ENCODE results near the gene CDKN2AIP.

- TF ChIP-seq, protein P1, sequence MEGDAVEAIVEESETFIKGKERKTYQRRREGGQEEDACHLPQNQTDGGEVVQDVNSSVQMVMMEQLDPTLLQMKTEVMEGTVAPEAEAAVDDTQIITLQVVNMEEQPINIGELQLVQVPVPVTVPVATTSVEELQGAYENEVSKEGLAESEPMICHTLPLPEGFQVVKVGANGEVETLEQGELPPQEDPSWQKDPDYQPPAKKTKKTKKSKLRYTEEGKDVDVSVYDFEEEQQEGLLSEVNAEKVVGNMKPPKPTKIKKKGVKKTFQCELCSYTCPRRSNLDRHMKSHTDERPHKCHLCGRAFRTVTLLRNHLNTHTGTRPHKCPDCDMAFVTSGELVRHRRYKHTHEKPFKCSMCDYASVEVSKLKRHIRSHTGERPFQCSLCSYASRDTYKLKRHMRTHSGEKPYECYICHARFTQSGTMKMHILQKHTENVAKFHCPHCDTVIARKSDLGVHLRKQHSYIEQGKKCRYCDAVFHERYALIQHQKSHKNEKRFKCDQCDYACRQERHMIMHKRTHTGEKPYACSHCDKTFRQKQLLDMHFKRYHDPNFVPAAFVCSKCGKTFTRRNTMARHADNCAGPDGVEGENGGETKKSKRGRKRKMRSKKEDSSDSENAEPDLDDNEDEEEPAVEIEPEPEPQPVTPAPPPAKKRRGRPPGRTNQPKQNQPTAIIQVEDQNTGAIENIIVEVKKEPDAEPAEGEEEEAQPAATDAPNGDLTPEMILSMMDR (IDR thresholded peaks at IDR 0.05): no peak
- no peak for TF ChIP-seq POLR2A (IDR thresholded peaks at IDR 0.05)
Observed at GRCh38 chr4:183492791-183493222, 48.4 kb downstream of the CDKN2AIP start.

All from adrenal gland (tissue), 5 donors.